Activated T-cell treated with anti-CD3 and anti-CD28 coated beads for 48 hours (primary cell): Measurements from ENCODE around the gene TMCO1.
"Not testable (repeated sequence)": the region's sequence is repeated elsewhere in the genome, so short reads cannot be mapped to it uniquely, and the experiment has no call there.

Experiments used
- DNase-seq: peaks from one replicate; pipeline ENCODE4 v3.0.0-alpha.2; 2020; ENCODE audit warnings: low read depth

TMCO1 gene

GRCh38 chr1:165747632-165748447 lies 20.8 kb downstream of the TMCO1 start:
- DNase-seq = no peak

- not testable (repeated sequence) for DNase-seq
These were observed 23.8 kb downstream of the TMCO1 start for GRCh38 chr1:165744913-165745312.

- DNase-seq = no peak
These were observed 26.5 kb downstream of the TMCO1 start for GRCh38 chr1:165742194-165742593.

GRCh38 chr1:165738794-165739193 lies 29.9 kb downstream of the TMCO1 start:
- DNase-seq = no peak

- no peak for DNase-seq
These were observed 31.5 kb downstream of the TMCO1 start for GRCh38 chr1:165737196-165737595.

GRCh38 chr1:165734906-165735305 lies 33.8 kb downstream of the TMCO1 start:
- DNase-seq = no peak

GRCh38 chr1:165726841-165727240 lies 41.8 kb downstream of the TMCO1 start:
- no peak for DNase-seq

GRCh38 chr1:165726169-165726568 lies 42.5 kb downstream of the TMCO1 start:
- DNase-seq = no peak

GRCh38 chr1:165717918-165718515 lies 50.7 kb downstream of the TMCO1 start:
- no peak for DNase-seq

GRCh38 chr1:165716265-165717051 lies 52.2 kb downstream of the TMCO1 start:
- DNase-seq = not testable (repeated sequence)

GRCh38 chr1:165712764-165713163 lies 55.9 kb downstream of the TMCO1 start:
- DNase-seq = no peak

GRCh38 chr1:165707984-165708706 lies 60.5 kb downstream of the TMCO1 start:
- DNase-seq = no peak

GRCh38 chr1:165703648-165704047 lies 65.0 kb downstream of the TMCO1 start:
- DNase-seq = no peak

GRCh38 chr1:165701922-165702321 lies 66.7 kb downstream of the TMCO1 start:
- not testable (repeated sequence) for DNase-seq

GRCh38 chr1:165699577-165699976 lies 69.1 kb downstream of the TMCO1 start:
- DNase-seq = no peak

GRCh38 chr1:165698761-165699052 lies 70.0 kb downstream of the TMCO1 start:
- no peak for DNase-seq

GRCh38 chr1:165697881-165698760 lies 70.5 kb downstream of the TMCO1 start, which contains the start of gene ALDH9A1:
TSS of gene ALDH9A1 (minus strand) at chr1:165698562. CDS start at chr1:165698558, 4 bp downstream.
- DNase-seq = peak; percentile 91

GRCh38 chr1:165697491-165697880 lies 71.2 kb downstream of the TMCO1 start:
- no peak for DNase-seq

GRCh38 chr1:165696625-165697100 lies 72.0 kb downstream of the TMCO1 start:
- DNase-seq = no peak

- no peak for DNase-seq
These were observed 73.6 kb downstream of the TMCO1 start for GRCh38 chr1:165695031-165695430.

GRCh38 chr1:165688046-165688445 lies 80.6 kb downstream of the TMCO1 start:
- DNase-seq = no peak
